GM06990 (cell line): ENCODE results near the gene AKT1.

Source experiments
- DNase-seq: peaks from one replicate; pipeline ENCODE4 v3.0.0-alpha.2; 2011; ENCODE audit not compliant: insufficient read length; ENCODE audit errors: extremely low read depth
- H3K27me3 ChIP-seq: replicated peaks from 2 replicates; pipeline ENCODE4 v1.6.0; 2011; ENCODE audit warnings: low read length; ENCODE audit not compliant: control insufficient read depth, insufficient read depth
- H3K36me3 ChIP-seq: 2 replicates; pipeline ENCODE4 v1.5.1; 2011; ENCODE audit warnings: low read length; ENCODE audit not compliant: control insufficient read depth, insufficient read depth
- H3K4me3 ChIP-seq: replicated peaks from 2 replicates; pipeline ENCODE4 v1.5.1; 2011; ENCODE audit warnings: low read depth, mild to moderate bottlenecking, control low read depth, low read length
- CTCF ChIP-seq: IDR thresholded peaks from 2 replicates; pipeline ENCODE4 v1.5.1; 2011; ENCODE audit warnings: low read length, control low read depth, mild to moderate bottlenecking, inconsistent platforms; ENCODE audit not compliant: insufficient read depth, poor library complexity, severe bottlenecking

AKT1 gene

GRCh38 chr14:104789752-104790743 is 5.5 kb downstream of the AKT1 start:
- no peak for TF ChIP-seq CTCF
- Histone ChIP-seq H3K4me3 (no peak overlapping the region), H3K27me3 (no peaks in the 10 kb centered on the region), H3K36me3 (peaks cover 23% of the 10 kb centered on the region)
- no peak for DNase-seq

GRCh38 chr14:104788873-104789663 is 6.5 kb downstream of the AKT1 start:
- no peak for DNase-seq
- no peak for TF ChIP-seq CTCF
- H3K36me3 ChIP-seq, result peaks cover 23% of the 10 kb centered on the region

GRCh38 chr14:104788161-104788818 is 7.3 kb downstream of the AKT1 start:
- no peaks in the 10 kb centered on the region for H3K27me3 ChIP-seq
- no peak overlapping the region for H3K4me3 ChIP-seq
- H3K36me3 ChIP-seq, result peaks cover 23% of the 10 kb centered on the region
- no peak for TF ChIP-seq CTCF
- no peak for DNase-seq

More at GRCh38 chr14:104788873-104789663, 6.5 kb downstream of the AKT1 start:
- Histone ChIP-seq H3K27me3 (no peaks in the 10 kb centered on the region), H3K4me3 (no peak overlapping the region)

- no peak for DNase-seq
- Histone ChIP-seq H3K27me3 (no peaks in the 10 kb centered on the region), H3K4me3 (no peak overlapping the region), H3K36me3 (peaks cover 23% of the 10 kb centered on the region)
- no peak for TF ChIP-seq CTCF
These were observed 7.8 kb downstream of the AKT1 start for GRCh38 chr14:104787736-104788135.

- no peak overlapping the region for H3K4me3 ChIP-seq
- no peak for DNase-seq
- peaks cover 26% of the 10 kb centered on the region for H3K36me3 ChIP-seq
- no peaks in the 10 kb centered on the region for H3K27me3 ChIP-seq
- no peak for TF ChIP-seq CTCF
These were observed 8.5 kb downstream of the AKT1 start for GRCh38 chr14:104786726-104787675.
